Gastrocnemius medialis (tissue), 4 donors: Measurements from ENCODE around the gene FERMT1.

Experiments used
- CTCF ChIP-seq, 5 experiments: fragments of 450-650 bp in 3 of 5; fragments of 200-600 bp in 2 of 5; sonication (generic) in 2 of 5; IDR thresholded peaks in 4 of 5; conservative IDR thresholded peaks in 1 of 5; 1 replicate in 4 of 5; 2 replicates in 1 of 5; pipeline ENCODE4 v1.5.1; 2016 to 2019; ENCODE audit warnings: antibody characterized with exemption in 5 of 5, mild to moderate bottlenecking in 3 of 5, moderate library complexity in 3 of 5
- POLR2A ChIP-seq, 2 donors: fragments of 450-650 bp; IDR thresholded peaks; one replicate each; pipeline ENCODE4 v1.6.1; 2017; ENCODE audit warnings: antibody characterized with exemption in 2 of 2, mild to moderate bottlenecking in 2 of 2, moderate library complexity in 2 of 2

GRCh38 chr20:6070829-6071695 is 51.8 kb downstream of the FERMT1 start:
- TF ChIP-seq CTCF (IDR thresholded peaks at IDR 0.05 in 4 of 5, conservative IDR thresholded peaks at IDR 0.05 in 1 of 5) = no peak
- no peak for TF ChIP-seq POLR2A (IDR thresholded peaks at IDR 0.05)
